ENCODE results near the gene RASSF7. TPM values are rescaled to one million over a fixed set of nuclear protein-coding genes. Genes with fewer than 3 reads are reported as not detected.

RASSF7 gene
- polyA plus RNA-seq, 2 of the 4 experiments (the other 2 are of a cell fraction): 18.4 to 30.7 TPM

DNA sequence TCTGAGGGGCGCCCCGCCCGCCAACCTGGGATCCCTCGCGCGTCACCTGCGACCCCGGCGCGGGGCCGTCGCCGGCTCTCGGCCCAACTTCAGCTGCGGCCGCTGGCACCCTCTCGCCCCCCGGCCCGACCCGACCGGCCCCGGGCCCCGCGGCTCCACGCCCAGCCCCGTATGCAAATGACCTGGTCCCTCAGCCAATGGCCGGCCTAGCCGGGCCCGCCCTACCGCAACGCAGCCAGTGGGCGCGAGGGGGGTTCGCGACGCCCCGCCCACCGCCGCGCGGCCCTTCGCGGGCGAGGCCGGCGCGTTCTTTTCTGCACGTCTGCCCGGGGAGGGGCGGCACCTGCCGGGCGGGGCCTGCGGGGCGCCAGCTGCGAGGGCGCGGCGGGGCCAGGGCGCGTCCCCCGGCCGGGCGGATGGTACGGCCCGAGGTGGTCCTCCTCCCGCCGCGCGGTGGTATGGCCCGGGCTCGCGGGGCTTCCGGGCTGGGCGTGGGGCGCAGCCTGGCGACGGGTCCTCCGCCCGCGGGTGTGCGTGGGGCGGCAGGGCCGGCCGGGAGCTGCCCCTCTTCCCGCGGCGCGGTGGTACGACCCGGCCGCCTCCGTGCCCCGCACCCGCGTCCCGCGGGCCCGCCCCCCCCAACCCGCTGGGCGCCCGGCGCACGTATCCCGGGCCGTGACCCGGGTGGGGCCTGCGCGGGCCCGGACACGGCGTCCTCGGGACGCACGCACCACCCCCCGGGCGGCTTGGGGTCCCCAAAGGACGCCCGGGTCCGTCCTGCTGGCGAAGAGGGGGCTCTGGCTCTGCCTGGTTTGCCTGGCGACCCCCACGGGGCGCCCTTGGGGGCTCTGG lies 7.8 kb downstream of the RASSF7 start:
- WGBS (ENCODE audit: missing lambda C conversion rate): no CpG with 5 or more reads among the region's 123 CpGs

GRCh38 chr11:569158-569885 lies 8.6 kb downstream of the RASSF7 start:
- 81% methylated on average over 34 of the region's 36 CpGs for WGBS (ENCODE audit: missing lambda C conversion rate)
- ATAC-seq (no peak), FAIRE-seq (no peak), DNase-seq (ENCODE audit: low read depth in 1 of 2, low spot score in 1 of 2) (no peak)
- Histone ChIP-seq H3K4me2 (peak overlapping the region; percentile 98), H3K4me1 (peaks cover 14% of the 10 kb centered on the region), H3K27ac (peak overlapping the region; percentile 95 to 97), H3K9me3 (no peaks in the 10 kb centered on the region), H3K4me3 (peak overlapping the region; percentile 91)
- TF ChIP-seq EHF (CRISPR knock-in tag; IDR thresholded peaks at IDR 0.05) (no peak), BCL3 (IDR thresholded peaks at IDR 0.05) (no peak), MYC (IDR thresholded peaks at IDR 0.05; ENCODE audit: borderline replicate concordance, low read length) (no peak), CBX8 (IDR thresholded peaks at IDR 0.05) (no peak), PHF8 (IDR thresholded peaks at IDR 0.05; ENCODE audit: borderline replicate concordance, low read depth) (0 out of 2 replicates have a peak, but pooled peaks have one; percentile 26)
- TF ChIP-seq, protein P1, sequence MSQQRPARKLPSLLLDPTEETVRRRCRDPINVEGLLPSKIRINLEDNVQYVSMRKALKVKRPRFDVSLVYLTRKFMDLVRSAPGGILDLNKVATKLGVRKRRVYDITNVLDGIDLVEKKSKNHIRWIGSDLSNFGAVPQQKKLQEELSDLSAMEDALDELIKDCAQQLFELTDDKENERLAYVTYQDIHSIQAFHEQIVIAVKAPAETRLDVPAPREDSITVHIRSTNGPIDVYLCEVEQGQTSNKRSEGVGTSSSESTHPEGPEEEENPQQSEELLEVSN (IDR thresholded peaks at IDR 0.05; ENCODE audit: borderline replicate concordance, low read depth): no peak
- ChIA-PET CTCF (interaction anchor here (8.3 kb wide), 1 partner anchor 14 kb away, joined by 66 read pairs; no protein-coding TSS in a partner anchor), POLR2A (interaction anchor here (1.6 kb wide), 1 partner anchor 14 kb away, joined by 4 read pairs; no protein-coding TSS in a partner anchor)

More for the DNA sequence above, 7.8 kb downstream of the RASSF7 start:
- Histone ChIP-seq H3K4me2 (peak overlapping the region; percentile 98), H3K9me3 (no peaks in the 10 kb centered on the region), H3K4me3 (peak overlapping the region; percentile 91), H3K4me1 (peaks cover 14% of the 10 kb centered on the region), H3K27ac (peak overlapping the region; percentile 95 to 97)
- CTCF ChIA-PET: interaction anchor here (0.6 to 8.3 kb wide), 2 partner anchors 13 to 44 kb away, joined by 3 to 66 read pairs; no protein-coding TSS in a partner anchor
- DNase-seq (ENCODE audit: low read depth in 1 of 2, low spot score in 1 of 2): peak; percentile 90 to 97
- peak; percentile 44; the same call in 1 of the 2 replicates for TF ChIP-seq PHF8 (IDR thresholded peaks at IDR 0.05; ENCODE audit: borderline replicate concordance, low read depth)
- TF ChIP-seq HOXB13 (CRISPR knock-in tag; IDR thresholded peaks at IDR 0.05; ENCODE audit: low read depth): no peak
- TF ChIP-seq FOSL2 (IDR thresholded peaks at IDR 0.05): no peak
- TF ChIP-seq FOSL2 (CRISPR knock-in tag; IDR thresholded peaks at IDR 0.05): no peak
- TF ChIP-seq POLR2A (IDR thresholded peaks at IDR 0.05; ENCODE audit: low read length): peak; percentile 62
- peak; percentile 62; the same call in 1 of the 2 replicates for TF ChIP-seq BHLHE40 (IDR thresholded peaks at IDR 0.05; ENCODE audit: low read depth, low read length)
- peak; percentile 43; the same call in 1 of the 2 replicates for TF ChIP-seq GATA3 (IDR thresholded peaks at IDR 0.05; ENCODE audit: borderline replicate concordance)
- TF ChIP-seq HOXB5 (CRISPR knock-in tag; IDR thresholded peaks at IDR 0.05): peak; percentile 74; the same call in 1 of the 2 replicates
- TF ChIP-seq BCL3 (IDR thresholded peaks at IDR 0.05): peak; percentile 74; the same call in 1 of the 3 replicates
- TF ChIP-seq JUN (IDR thresholded peaks at IDR 0.05): peak in 1 of 2 experiments; percentile 61; a peak in 1 of 5 replicates
- peak; percentile 50; the same call in 1 of the 2 replicates for TF ChIP-seq RNF2 (IDR thresholded peaks at IDR 0.05; ENCODE audit: borderline replicate concordance, low read depth)
- TF ChIP-seq CHD2 (IDR thresholded peaks at IDR 0.05; ENCODE audit: low read length, partially characterized antibody): no peak
- peak; percentile 89 to 90 for ATAC-seq
- POLR2A ChIA-PET: interaction anchor here (1.6 to 2.0 kb wide), 2 partner anchors 7 to 14 kb away, joined by 4 to 7 read pairs; partner anchors contain the start of gene PHRF1
- no peak for FAIRE-seq

DNA sequence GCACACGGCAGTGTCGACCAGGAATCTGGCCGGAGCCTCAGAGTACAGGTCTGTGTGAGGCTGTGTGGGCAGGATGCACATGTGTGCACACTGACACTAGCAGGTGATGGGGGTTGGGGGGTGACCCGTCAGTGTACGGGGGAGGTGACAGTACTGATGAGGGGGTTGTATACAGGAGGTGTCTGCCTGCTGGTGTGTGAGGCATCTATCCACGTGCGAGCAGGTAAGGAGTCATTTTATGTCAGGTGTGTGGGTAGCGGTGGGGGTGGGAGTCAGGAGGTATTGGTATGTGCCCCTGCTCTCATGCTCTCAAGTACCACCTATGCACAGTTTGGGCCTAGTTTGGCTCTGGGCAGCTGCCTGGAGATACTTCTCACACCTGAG lies 11.0 kb downstream of the RASSF7 start:
- FAIRE-seq: no peak
- POLR2A ChIA-PET: no interaction called here
- H3K4me3 ChIP-seq: no peak overlapping the region
- DNase-seq (ENCODE audit: low read depth in 1 of 2, low spot score in 1 of 2): no peak
- no peak for TF ChIP-seq CEBPB (IDR thresholded peaks at IDR 0.05)
- CTCF ChIA-PET: interaction anchor here (1.1 kb wide), 1 partner anchor 17 kb away, joined by 4 read pairs; no protein-coding TSS in a partner anchor
- no peak overlapping the region for H3K27ac ChIP-seq
- no peak for ATAC-seq
- H3K9me3 ChIP-seq: no peaks in the 10 kb centered on the region
- peaks cover 20% of the 10 kb centered on the region for H3K4me1 ChIP-seq
- H3K4me2 ChIP-seq: no peak overlapping the region
- WGBS (ENCODE audit: missing lambda C conversion rate): 88% methylated on average over 8 of the region's 8 CpGs
